HEK293 (cell line): ENCODE measurements around the gene APLF.
A peak's percentile ranks its signal among the peaks of the same experiment; 100 is the strongest.

Experiments used
- CTCF ChIA-PET: fragments of 350-600 bp; formaldehyde crosslinking; extraction: SDS; loops from one replicate; lab custom pipeline; 2021; ENCODE audit warnings: antibody characterized with exemption; lab: Yijun Ruan, JAX
- POLR2A ChIA-PET: fragments of 300-600 bp; formaldehyde crosslinking; extraction: SDS; loops from one replicate; lab custom pipeline; 2020; ENCODE audit warnings: antibody characterized with exemption, inconsistent platforms; lab: Yijun Ruan, JAX
- H3K27ac ChIP-seq: fragments of 200-500 bp; sonication (Bioruptor generic); 2 replicates; pipeline ENCODE4 v1.5.1; 2014; ENCODE audit warnings: low read depth, low read length, control low read depth, inconsistent platforms; ENCODE audit errors: extremely low read depth
- H3K36me3 ChIP-seq, 2 experiments: fragments of 200-500 bp in 1 of 2; sonication (Bioruptor generic) in 1 of 2; 1 replicate in 1 of 2; 2 replicates in 1 of 2; pipeline ENCODE4 v1.5.1; 2014 to 2017; ENCODE audit warnings: inconsistent platforms in 2 of 2, low read length in 2 of 2; ENCODE audit not compliant: control insufficient read depth in 2 of 2, insufficient read depth in 1 of 2
- H3K4me1 ChIP-seq: fragments of 200-500 bp; sonication (Bioruptor generic); 2 replicates; pipeline ENCODE4 v1.5.1; 2014; ENCODE audit warnings: mild to moderate bottlenecking, low read length, inconsistent platforms; ENCODE audit not compliant: control insufficient read depth, insufficient read depth
- H3K4me3 ChIP-seq: 2 replicates; pipeline ENCODE4 v1.5.1; 2011; ENCODE audit warnings: low read depth, mild to moderate bottlenecking, control low read depth, low read length, moderate library complexity
- H3K9me3 ChIP-seq: fragments of 200-500 bp; sonication (Bioruptor generic); 2 replicates; pipeline ENCODE4 v1.5.1; 2014; ENCODE audit warnings: low read depth, low read length, inconsistent platforms; ENCODE audit not compliant: control insufficient read depth, insufficient read depth
- HOXD13 ChIP-seq: sonication (generic); formaldehyde crosslinking; IDR thresholded peaks from 2 replicates; pipeline ENCODE4 v1.8.0; 2022; ENCODE audit warnings: missing genetic modification reagents, borderline replicate concordance
- KLF16 ChIP-seq: fragments of 450-650 bp; formaldehyde crosslinking; IDR thresholded peaks from 2 replicates; pipeline ENCODE4 v1.5.1; 2017; ENCODE audit warnings: missing biosample characterization, missing genetic modification characterization
- KLF8 ChIP-seq: fragments of 450-650 bp; formaldehyde crosslinking; IDR thresholded peaks from 2 replicates; pipeline ENCODE4 v1.5.1; 2016; ENCODE audit warnings: missing biosample characterization, missing genetic modification characterization
- ZBTB17 ChIP-seq: fragments of 450-650 bp; formaldehyde crosslinking; IDR thresholded peaks from 2 replicates; pipeline ENCODE4 v1.5.1; 2016; ENCODE audit warnings: missing biosample characterization, missing genetic modification characterization
- ZBTB7A ChIP-seq: fragments of 450-650 bp; formaldehyde crosslinking; IDR thresholded peaks from 2 replicates; pipeline ENCODE4 v1.5.1; 2016; ENCODE audit warnings: low read depth, missing biosample characterization, missing genetic modification characterization
- ZNF10 ChIP-seq: fragments of 450-650 bp; formaldehyde crosslinking; IDR thresholded peaks from 2 replicates; pipeline ENCODE4 v1.5.1; 2017; ENCODE audit warnings: missing biosample characterization, missing genetic modification characterization
- ZNF155 ChIP-seq: fragments of 450-650 bp; formaldehyde crosslinking; IDR thresholded peaks from 2 replicates; pipeline ENCODE4 v1.5.1; 2016; ENCODE audit warnings: missing biosample characterization, missing genetic modification characterization
- ZNF174 ChIP-seq: fragments of 450-650 bp; formaldehyde crosslinking; IDR thresholded peaks from 2 replicates; pipeline ENCODE4 v1.5.0; 2017; ENCODE audit warnings: missing biosample characterization, mild to moderate bottlenecking, missing genetic modification characterization
- ZNF221 ChIP-seq: fragments of 450-650 bp; formaldehyde crosslinking; IDR thresholded peaks from 2 replicates; pipeline ENCODE4 v1.5.1; 2017; ENCODE audit warnings: missing biosample characterization, missing genetic modification characterization, borderline replicate concordance
- ZNF292 ChIP-seq: fragments of 450-650 bp; formaldehyde crosslinking; IDR thresholded peaks from 2 replicates; pipeline ENCODE4 v1.5.1; 2016; ENCODE audit warnings: low read depth, missing biosample characterization, missing genetic modification characterization, borderline replicate concordance
- ZNF548 ChIP-seq: fragments of 450-650 bp; formaldehyde crosslinking; IDR thresholded peaks from 2 replicates; pipeline ENCODE4 v1.5.1; 2016; ENCODE audit warnings: missing biosample characterization, missing genetic modification characterization
- ZNF660 ChIP-seq: fragments of 450-650 bp; IDR thresholded peaks from 2 replicates; pipeline ENCODE4 v1.5.1; 2018; ENCODE audit warnings: missing biosample characterization, mild to moderate bottlenecking, missing genetic modification characterization
- ZSCAN16 ChIP-seq: fragments of 450-650 bp; formaldehyde crosslinking; IDR thresholded peaks from 2 replicates; pipeline ENCODE4 v1.5.1; 2016; ENCODE audit warnings: missing biosample characterization, missing genetic modification characterization
- TF ChIP-seq, protein P1 (sequence below): fragments of 450-650 bp; formaldehyde crosslinking; IDR thresholded peaks from 2 replicates; pipeline ENCODE4 v1.5.1; 2016; ENCODE audit warnings: missing biosample characterization, missing genetic modification characterization
- TF ChIP-seq, protein P2 (sequence below): fragments of 450-650 bp; formaldehyde crosslinking; IDR thresholded peaks from 2 replicates; pipeline ENCODE4 v1.5.1; 2017; ENCODE audit warnings: missing biosample characterization, missing genetic modification characterization
- TF ChIP-seq, protein P3 (sequence below): fragments of 450-650 bp; formaldehyde crosslinking; IDR thresholded peaks from 2 replicates; pipeline ENCODE4 v1.5.1; 2017; ENCODE audit warnings: missing biosample characterization, missing genetic modification characterization
- TF ChIP-seq, protein P4 (sequence below): fragments of 450-650 bp; formaldehyde crosslinking; IDR thresholded peaks from 2 replicates; pipeline ENCODE4 v1.5.1; 2016; ENCODE audit warnings: missing biosample characterization, missing genetic modification characterization

Gene APLF

DNA sequence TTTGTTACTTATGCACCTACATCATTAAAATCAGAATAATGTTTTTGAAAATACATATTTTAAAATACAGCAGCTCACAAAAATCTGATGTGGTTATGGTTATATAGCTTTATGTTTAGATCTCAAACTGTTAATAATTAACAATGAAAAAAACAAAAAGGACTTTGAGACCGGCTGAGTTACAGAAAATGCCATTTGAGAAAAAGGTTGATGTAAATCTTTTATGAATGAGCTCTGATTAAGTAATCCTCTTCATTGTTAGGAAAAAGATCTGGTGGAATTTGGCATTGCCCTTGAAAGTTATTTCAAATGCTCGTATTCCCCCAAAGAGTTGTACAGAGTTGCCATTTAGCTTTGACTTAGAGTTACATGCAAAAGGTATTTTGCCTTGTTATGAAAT lies 93.2 kb downstream of the APLF start:
- H3K4me1 ChIP-seq, result no peaks in the 10 kb centered on the region
- TF ChIP-seq, protein P1, sequence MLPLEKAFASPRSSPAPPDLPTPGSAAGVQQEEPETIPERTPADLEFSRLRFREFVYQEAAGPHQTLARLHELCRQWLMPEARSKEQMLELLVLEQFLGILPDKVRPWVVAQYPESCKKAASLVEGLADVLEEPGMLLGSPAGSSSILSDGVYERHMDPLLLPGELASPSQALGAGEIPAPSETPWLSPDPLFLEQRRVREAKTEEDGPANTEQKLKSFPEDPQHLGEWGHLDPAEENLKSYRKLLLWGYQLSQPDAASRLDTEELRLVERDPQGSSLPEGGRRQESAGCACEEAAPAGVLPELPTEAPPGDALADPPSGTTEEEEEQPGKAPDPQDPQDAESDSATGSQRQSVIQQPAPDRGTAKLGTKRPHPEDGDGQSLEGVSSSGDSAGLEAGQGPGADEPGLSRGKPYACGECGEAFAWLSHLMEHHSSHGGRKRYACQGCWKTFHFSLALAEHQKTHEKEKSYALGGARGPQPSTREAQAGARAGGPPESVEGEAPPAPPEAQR (tag by site-specific recombination), result no peak
- TF ChIP-seq, protein P2, sequence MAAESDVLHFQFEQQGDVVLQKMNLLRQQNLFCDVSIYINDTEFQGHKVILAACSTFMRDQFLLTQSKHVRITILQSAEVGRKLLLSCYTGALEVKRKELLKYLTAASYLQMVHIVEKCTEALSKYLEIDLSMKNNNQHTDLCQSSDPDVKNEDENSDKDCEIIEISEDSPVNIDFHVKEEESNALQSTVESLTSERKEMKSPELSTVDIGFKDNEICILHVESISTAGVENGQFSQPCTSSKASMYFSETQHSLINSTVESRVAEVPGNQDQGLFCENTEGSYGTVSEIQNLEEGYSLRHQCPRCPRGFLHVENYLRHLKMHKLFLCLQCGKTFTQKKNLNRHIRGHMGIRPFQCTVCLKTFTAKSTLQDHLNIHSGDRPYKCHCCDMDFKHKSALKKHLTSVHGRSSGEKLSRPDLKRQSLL, result no peak
- TF ChIP-seq HOXD13 (CRISPR knock-in tag) (no peak), ZNF660 (tag by site-specific recombination) (no peak), ZNF174 (tag by site-specific recombination) (no peak), ZBTB17 (no peak), ZSCAN16 (tag by site-specific recombination) (no peak), ZNF155 (tag by site-specific recombination) (no peak), ZBTB7A (no peak), ZNF221 (tag by site-specific recombination) (no peak), ZNF10 (tag by site-specific recombination) (no peak), ZNF548 (tag by site-specific recombination) (no peak), ZNF292 (tag by site-specific recombination) (no peak), KLF8 (tag by site-specific recombination) (no peak)
- TF ChIP-seq, protein P3, sequence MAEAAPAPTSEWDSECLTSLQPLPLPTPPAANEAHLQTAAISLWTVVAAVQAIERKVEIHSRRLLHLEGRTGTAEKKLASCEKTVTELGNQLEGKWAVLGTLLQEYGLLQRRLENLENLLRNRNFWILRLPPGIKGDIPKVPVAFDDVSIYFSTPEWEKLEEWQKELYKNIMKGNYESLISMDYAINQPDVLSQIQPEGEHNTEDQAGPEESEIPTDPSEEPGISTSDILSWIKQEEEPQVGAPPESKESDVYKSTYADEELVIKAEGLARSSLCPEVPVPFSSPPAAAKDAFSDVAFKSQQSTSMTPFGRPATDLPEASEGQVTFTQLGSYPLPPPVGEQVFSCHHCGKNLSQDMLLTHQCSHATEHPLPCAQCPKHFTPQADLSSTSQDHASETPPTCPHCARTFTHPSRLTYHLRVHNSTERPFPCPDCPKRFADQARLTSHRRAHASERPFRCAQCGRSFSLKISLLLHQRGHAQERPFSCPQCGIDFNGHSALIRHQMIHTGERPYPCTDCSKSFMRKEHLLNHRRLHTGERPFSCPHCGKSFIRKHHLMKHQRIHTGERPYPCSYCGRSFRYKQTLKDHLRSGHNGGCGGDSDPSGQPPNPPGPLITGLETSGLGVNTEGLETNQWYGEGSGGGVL (tag by site-specific recombination), result no peak
- TF ChIP-seq, all 188 proteins: peak for 0
- Histone ChIP-seq H3K36me3 (no peaks in the 10 kb centered on the region), H3K9me3 (no peaks in the 10 kb centered on the region), H3K4me3 (no peak overlapping the region), H3K27ac (no peak overlapping the region)
- ChIA-PET CTCF (interaction anchor here (0.6 to 1.0 kb wide), 3 partner anchors 47 to 382 kb away, joined by 3 to 4 read pairs (median 3); no protein-coding TSS in a partner anchor), POLR2A (no interaction called here)

DNA sequence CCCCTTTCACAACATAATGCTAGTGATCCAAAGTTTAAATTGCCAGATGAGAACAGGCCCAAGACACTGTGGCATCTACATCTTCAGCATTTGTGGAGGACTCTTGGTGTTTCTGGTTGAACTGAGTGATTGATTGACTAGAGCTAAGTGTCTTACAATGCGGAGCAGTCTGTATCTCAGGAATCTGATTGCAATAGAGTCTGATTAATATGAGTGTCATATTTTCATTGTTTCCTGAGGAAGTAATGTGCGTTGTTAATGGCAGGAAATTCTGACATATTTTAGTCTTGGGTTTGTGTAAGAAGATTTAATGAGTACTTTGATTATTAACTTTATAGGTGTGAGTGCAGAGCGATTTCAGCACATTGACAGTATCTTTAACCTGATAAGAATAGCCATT lies 94.0 kb downstream of the APLF start:
- ChIA-PET CTCF (interaction anchor here (1.5 kb wide), 1 partner anchor 33 kb away, joined by 3 read pairs; no protein-coding TSS in a partner anchor), POLR2A (no interaction called here)
- no peaks in the 10 kb centered on the region for H3K4me1 ChIP-seq
- no peaks in the 10 kb centered on the region for H3K9me3 ChIP-seq
- no peaks in the 10 kb centered on the region for H3K36me3 ChIP-seq
- no peak overlapping the region for H3K27ac ChIP-seq
- no peak overlapping the region for H3K4me3 ChIP-seq
- 0 out of 2 replicates have a peak, but pooled peaks have one; percentile 24 for TF ChIP-seq KLF16 (tag by site-specific recombination)
- TF ChIP-seq, protein P4, sequence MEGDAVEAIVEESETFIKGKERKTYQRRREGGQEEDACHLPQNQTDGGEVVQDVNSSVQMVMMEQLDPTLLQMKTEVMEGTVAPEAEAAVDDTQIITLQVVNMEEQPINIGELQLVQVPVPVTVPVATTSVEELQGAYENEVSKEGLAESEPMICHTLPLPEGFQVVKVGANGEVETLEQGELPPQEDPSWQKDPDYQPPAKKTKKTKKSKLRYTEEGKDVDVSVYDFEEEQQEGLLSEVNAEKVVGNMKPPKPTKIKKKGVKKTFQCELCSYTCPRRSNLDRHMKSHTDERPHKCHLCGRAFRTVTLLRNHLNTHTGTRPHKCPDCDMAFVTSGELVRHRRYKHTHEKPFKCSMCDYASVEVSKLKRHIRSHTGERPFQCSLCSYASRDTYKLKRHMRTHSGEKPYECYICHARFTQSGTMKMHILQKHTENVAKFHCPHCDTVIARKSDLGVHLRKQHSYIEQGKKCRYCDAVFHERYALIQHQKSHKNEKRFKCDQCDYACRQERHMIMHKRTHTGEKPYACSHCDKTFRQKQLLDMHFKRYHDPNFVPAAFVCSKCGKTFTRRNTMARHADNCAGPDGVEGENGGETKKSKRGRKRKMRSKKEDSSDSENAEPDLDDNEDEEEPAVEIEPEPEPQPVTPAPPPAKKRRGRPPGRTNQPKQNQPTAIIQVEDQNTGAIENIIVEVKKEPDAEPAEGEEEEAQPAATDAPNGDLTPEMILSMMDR (tag by site-specific recombination), result no peak
